Measurements from ENCODE around the gene L3MBTL1.

L3MBTL1 gene

GRCh38 chr20:43534791-43535350 lies 27.4 kb downstream of the L3MBTL1 start:
- H4K20me1 ChIP-seq (ENCODE audit: insufficient read depth, low read length), result no peaks in the 10 kb centered on the region
- no peak overlapping the region for H3K27ac ChIP-seq (ENCODE audit: low read length)
- H3K4me1 ChIP-seq (ENCODE audit: low read length), result peaks cover 8% of the 10 kb centered on the region; the same call in 1 of the 2 replicates
- H3K36me3 ChIP-seq (replicated peaks; ENCODE audit: insufficient read depth, low read length), result no peaks in the 10 kb centered on the region
- no peak overlapping the region for H2AFZ ChIP-seq (ENCODE audit: low read length)
- H3K4me3 ChIP-seq (ENCODE audit: low read length), result no peak overlapping the region
- DNase-seq, result no peak
- no peak for TF ChIP-seq EZH2phosphoT487 (IDR thresholded peaks at IDR 0.05; ENCODE audit: low read length)
- H3K9me2 ChIP-seq (replicated peaks; ENCODE audit: insufficient read depth, low read length), result no peaks in the 10 kb centered on the region
- H3K9ac ChIP-seq (ENCODE audit: low read length), result no peak overlapping the region
- no peaks in the 10 kb centered on the region for H3F3A ChIP-seq (ENCODE audit: insufficient read depth, low read length)
- no peaks in the 10 kb centered on the region for H3K79me2 ChIP-seq (ENCODE audit: low read length)
- H3K9me3 ChIP-seq (replicated peaks; ENCODE audit: insufficient read depth, low read length), result no peaks in the 10 kb centered on the region
- H3K27me3 ChIP-seq (replicated peaks; ENCODE audit: insufficient read depth, low read length), result no peaks in the 10 kb centered on the region
- no peak overlapping the region for H3K4me2 ChIP-seq (ENCODE audit: low read depth, low read length)

- Histone ChIP-seq H3K27ac (ENCODE audit: low read length) (no peak overlapping the region), H3F3A (ENCODE audit: insufficient read depth, low read length) (no peaks in the 10 kb centered on the region), H3K4me1 (ENCODE audit: low read length) (peaks cover 8% of the 10 kb centered on the region; the same call in 1 of the 2 replicates), H3K4me2 (ENCODE audit: low read depth, low read length) (no peak overlapping the region), H2AFZ (ENCODE audit: low read length) (no peak overlapping the region), H3K36me3 (replicated peaks; ENCODE audit: insufficient read depth, low read length) (no peaks in the 10 kb centered on the region), H4K20me1 (ENCODE audit: insufficient read depth, low read length) (no peaks in the 10 kb centered on the region), H3K9me3 (replicated peaks; ENCODE audit: insufficient read depth, low read length) (no peaks in the 10 kb centered on the region), H3K4me3 (ENCODE audit: low read length) (no peak overlapping the region), H3K27me3 (replicated peaks; ENCODE audit: insufficient read depth, low read length) (no peaks in the 10 kb centered on the region), H3K9ac (ENCODE audit: low read length) (no peak overlapping the region), H3K79me2 (ENCODE audit: low read length) (no peaks in the 10 kb centered on the region), H3K9me2 (replicated peaks; ENCODE audit: insufficient read depth, low read length) (no peaks in the 10 kb centered on the region)
- DNase-seq, result no peak
- TF ChIP-seq EZH2 (optimal IDR thresholded peaks at IDR 0.05; ENCODE audit: low read depth, low read length), result no peak
- TF ChIP-seq EZH2phosphoT487 (IDR thresholded peaks at IDR 0.05; ENCODE audit: low read length), result no peak
- no peak for TF ChIP-seq CTCF (IDR thresholded peaks at IDR 0.05; ENCODE audit: low read length)
Measured at GRCh38 chr20:43535370-43536004, 28.0 kb downstream of the L3MBTL1 start.

- Histone ChIP-seq H3K4me3 (ENCODE audit: low read length) (no peak overlapping the region), H3K79me2 (ENCODE audit: low read length) (no peaks in the 10 kb centered on the region), H3K4me2 (ENCODE audit: low read depth, low read length) (no peak overlapping the region), H2AFZ (ENCODE audit: low read length) (no peak overlapping the region), H3K36me3 (replicated peaks; ENCODE audit: insufficient read depth, low read length) (no peaks in the 10 kb centered on the region), H3K27me3 (replicated peaks; ENCODE audit: insufficient read depth, low read length) (no peaks in the 10 kb centered on the region), H3K9me2 (replicated peaks; ENCODE audit: insufficient read depth, low read length) (no peaks in the 10 kb centered on the region), H3K9ac (ENCODE audit: low read length) (no peak overlapping the region), H3K4me1 (ENCODE audit: low read length) (peaks cover 8% of the 10 kb centered on the region; the same call in 1 of the 2 replicates), H3K27ac (ENCODE audit: low read length) (no peak overlapping the region), H4K20me1 (ENCODE audit: insufficient read depth, low read length) (no peaks in the 10 kb centered on the region), H3F3A (ENCODE audit: insufficient read depth, low read length) (no peaks in the 10 kb centered on the region), H3K9me3 (replicated peaks; ENCODE audit: insufficient read depth, low read length) (no peaks in the 10 kb centered on the region)
- no peak for DNase-seq
- TF ChIP-seq CTCF (IDR thresholded peaks at IDR 0.05; ENCODE audit: low read length), result no peak
- TF ChIP-seq EZH2phosphoT487 (IDR thresholded peaks at IDR 0.05; ENCODE audit: low read length), result no peak
- no peak for TF ChIP-seq EZH2 (optimal IDR thresholded peaks at IDR 0.05; ENCODE audit: low read depth, low read length)
Measured at GRCh38 chr20:43536041-43536816, 28.7 kb downstream of the L3MBTL1 start.
